ENCODE measurements around the gene TM7SF2.

Gene TM7SF2

GRCh38 chr11:65151331-65151899 is 39.7 kb downstream of the TM7SF2 start:
- Histone ChIP-seq H3K4me1 (ENCODE audit: insufficient read depth, poor library complexity, severe bottlenecking) (peaks cover 12% of the 10 kb centered on the region), H3K36me3 (ENCODE audit: low read depth) (no peaks in the 10 kb centered on the region), H3K4me3 (ENCODE audit: severe bottlenecking) (no peak overlapping the region), H3K27ac (ENCODE audit: poor library complexity, severe bottlenecking) (no peak overlapping the region), H3K9me3 (ENCODE audit: severe bottlenecking) (peaks cover 3% of the 10 kb centered on the region), H3K27me3 (ENCODE audit: insufficient read depth, poor library complexity, severe bottlenecking) (no peaks in the 10 kb centered on the region)
- DNase-seq (ENCODE audit: low spot score) (no peak), ATAC-seq (ENCODE audit: low read depth) (no peak)
- no peak for TF ChIP-seq CTCF (IDR thresholded peaks at IDR 0.05; ENCODE audit: poor library complexity, severe bottlenecking)

- Histone ChIP-seq H3K4me3 (ENCODE audit: severe bottlenecking) (no peak overlapping the region), H3K36me3 (ENCODE audit: low read depth) (no peaks in the 10 kb centered on the region), H3K27ac (ENCODE audit: poor library complexity, severe bottlenecking) (no peak overlapping the region), H3K4me1 (ENCODE audit: insufficient read depth, poor library complexity, severe bottlenecking) (peaks cover 12% of the 10 kb centered on the region), H3K9me3 (ENCODE audit: severe bottlenecking) (peaks cover under 1% of the 10 kb centered on the region), H3K27me3 (ENCODE audit: insufficient read depth, poor library complexity, severe bottlenecking) (no peaks in the 10 kb centered on the region)
- ATAC-seq (ENCODE audit: low read depth) = no peak
- DNase-seq (ENCODE audit: low spot score) = no peak
- TF ChIP-seq CTCF (IDR thresholded peaks at IDR 0.05; ENCODE audit: poor library complexity, severe bottlenecking) = no peak
These were observed 40.5 kb downstream of the TM7SF2 start for GRCh38 chr11:65152122-65152521.

- no peak overlapping the region for H3K4me3 ChIP-seq (ENCODE audit: severe bottlenecking)
- H3K9me3 ChIP-seq (ENCODE audit: severe bottlenecking) = no peaks in the 10 kb centered on the region
- no peaks in the 10 kb centered on the region for H3K27me3 ChIP-seq (ENCODE audit: insufficient read depth, poor library complexity, severe bottlenecking)
- H3K27ac ChIP-seq (ENCODE audit: poor library complexity, severe bottlenecking) = no peak overlapping the region
- no peaks in the 10 kb centered on the region for H3K36me3 ChIP-seq (ENCODE audit: low read depth)
- H3K4me1 ChIP-seq (ENCODE audit: insufficient read depth, poor library complexity, severe bottlenecking) = peaks cover 3% of the 10 kb centered on the region
- no peak for DNase-seq (ENCODE audit: low spot score)
- ATAC-seq (ENCODE audit: low read depth) = no peak
- TF ChIP-seq CTCF (IDR thresholded peaks at IDR 0.05; ENCODE audit: poor library complexity, severe bottlenecking) = no peak
These were observed 44.6 kb downstream of the TM7SF2 start for GRCh38 chr11:65156256-65156655.

DNA sequence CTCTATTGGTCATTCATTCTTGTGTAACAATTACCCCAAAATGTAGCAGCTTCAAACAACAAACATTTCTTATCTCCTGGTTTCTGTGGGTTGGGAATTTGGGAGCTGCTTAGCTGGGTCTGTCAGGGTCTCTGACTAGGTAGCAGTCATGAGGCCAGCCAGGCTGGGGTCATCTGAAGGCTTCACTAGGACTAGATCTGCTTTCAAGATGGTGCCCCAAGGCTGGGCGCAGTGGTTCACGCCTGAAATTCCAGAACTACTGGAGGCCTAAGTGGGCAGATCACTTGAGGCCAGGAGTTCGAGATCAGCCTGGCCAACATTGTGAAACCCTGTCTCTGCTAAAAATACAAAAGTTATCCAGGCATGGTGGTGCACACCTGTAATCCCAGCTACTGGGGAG is 45.3 kb downstream of the TM7SF2 start:
- Histone ChIP-seq H3K27ac (ENCODE audit: poor library complexity, severe bottlenecking) (no peak overlapping the region), H3K4me3 (ENCODE audit: severe bottlenecking) (no peak overlapping the region), H3K36me3 (ENCODE audit: low read depth) (no peaks in the 10 kb centered on the region), H3K9me3 (ENCODE audit: severe bottlenecking) (no peaks in the 10 kb centered on the region), H3K4me1 (ENCODE audit: insufficient read depth, poor library complexity, severe bottlenecking) (no peaks in the 10 kb centered on the region), H3K27me3 (ENCODE audit: insufficient read depth, poor library complexity, severe bottlenecking) (no peaks in the 10 kb centered on the region)
- ATAC-seq (ENCODE audit: low read depth) (no peak), DNase-seq (ENCODE audit: low spot score) (no peak)
- TF ChIP-seq CTCF (IDR thresholded peaks at IDR 0.05; ENCODE audit: poor library complexity, severe bottlenecking) = no peak

- no peaks in the 10 kb centered on the region for H3K27me3 ChIP-seq (ENCODE audit: insufficient read depth, poor library complexity, severe bottlenecking)
- no peaks in the 10 kb centered on the region for H3K9me3 ChIP-seq (ENCODE audit: severe bottlenecking)
- TF ChIP-seq CTCF (IDR thresholded peaks at IDR 0.05; ENCODE audit: poor library complexity, severe bottlenecking) = no peak
- H3K4me3 ChIP-seq (ENCODE audit: severe bottlenecking) = no peak overlapping the region
- no peaks in the 10 kb centered on the region for H3K36me3 ChIP-seq (ENCODE audit: low read depth)
- ATAC-seq (ENCODE audit: low read depth) = no peak
- DNase-seq (ENCODE audit: low spot score) = no peak
- no peaks in the 10 kb centered on the region for H3K4me1 ChIP-seq (ENCODE audit: insufficient read depth, poor library complexity, severe bottlenecking)
- H3K27ac ChIP-seq (ENCODE audit: poor library complexity, severe bottlenecking) = no peak overlapping the region
These were observed 45.7 kb downstream of the TM7SF2 start for GRCh38 chr11:65157336-65157735.

Data from RWPE2 (cell line).